ENCODE data around the gene NPM1. TPM values are rescaled to one million over a fixed set of nuclear protein-coding genes. Genes with fewer than 3 reads are reported as not detected.
A peak's percentile ranks its signal among the peaks of the same experiment; 100 is the strongest.

NPM1 gene
- total and polyA plus RNA-seq, 7 experiments from 2014 or later, result 753 to 1,238 (median 1,141) TPM

Small RNAs within 50 kb of the gene (microRNA-seq; reads per million reads assigned to microRNA genes)
- 6.2 reads per million, percentile 7 among the genes with 10 or more reads in this experiment for gene MIR3912 (ENCODE audit: borderline microRNAs expressed)

Other genes starting within 250 kb of the NPM1 start
- gene TLX3, start 78.6 kb upstream of the NPM1 start, total RNA-seq, result not detected
- not detected for gene TLX3, start 78.6 kb upstream of the NPM1 start, polyA plus RNA-seq
- under 1 TPM in 2 of 5 experiments, not detected in 3; 0.24 to 0.44 TPM for gene FGF18, start 31.8 kb downstream of the NPM1 start, total RNA-seq
- not detected for gene FGF18, start 31.8 kb downstream of the NPM1 start, polyA plus RNA-seq

Measured in naive thymus-derived CD4-positive, alpha-beta T cell (primary cell).